WTC11 (cell line): ENCODE measurements around the gene PTPRT.

Experiments used
- AR ChIP-seq: fragments of 250-450 bp; sonication (Bioruptor Pico); IDR thresholded peaks from 2 replicates; pipeline ENCODE4 v1.9.0; 2021; ENCODE audit warnings: mild to moderate bottlenecking
- ATF6 ChIP-seq: sonication (generic); formaldehyde crosslinking; IDR thresholded peaks from 2 replicates; pipeline ENCODE4 v1.8.1; 2023; ENCODE audit warnings: mild to moderate bottlenecking, missing genetic modification reagents
- ESRRA ChIP-seq: sonication (generic); formaldehyde crosslinking; IDR thresholded peaks from 2 replicates; pipeline ENCODE4 v1.8.1; 2022; ENCODE audit warnings: mild to moderate bottlenecking, missing genetic modification reagents, borderline replicate concordance
- NR2C2 ChIP-seq: sonication (generic); formaldehyde crosslinking; IDR thresholded peaks from 2 replicates; pipeline ENCODE4 v1.8.0; 2022; ENCODE audit warnings: mild to moderate bottlenecking, missing genetic modification reagents
- RELA ChIP-seq: sonication (generic); formaldehyde crosslinking; IDR thresholded peaks from 2 replicates; pipeline ENCODE4 v1.8.1; 2022; ENCODE audit warnings: missing genetic modification reagents, mild to moderate bottlenecking, borderline replicate concordance
- TCF7 ChIP-seq: sonication (generic); formaldehyde crosslinking; IDR thresholded peaks from 2 replicates; pipeline ENCODE4 v1.8.0; 2022; ENCODE audit warnings: mild to moderate bottlenecking, low read depth, missing genetic modification reagents, moderate library complexity
- TF ChIP-seq, protein P1 (sequence below): fragments of 200-600 bp; IDR thresholded peaks from 2 replicates; pipeline ENCODE4 v1.8.0; 2022; ENCODE audit warnings: antibody characterized with exemption
- TF ChIP-seq, protein P2 (sequence below): sonication (generic); formaldehyde crosslinking; IDR thresholded peaks from 2 replicates; pipeline ENCODE4 v1.8.0; 2023; ENCODE audit warnings: missing genetic modification reagents
- TF ChIP-seq, protein P3 (sequence below): sonication (generic); formaldehyde crosslinking; conservative IDR thresholded peaks from 2 replicates; pipeline ENCODE4 v1.8.1; 2022; ENCODE audit warnings: mild to moderate bottlenecking, missing genetic modification reagents
- TF ChIP-seq, protein P4 (sequence below): sonication (generic); formaldehyde crosslinking; IDR thresholded peaks from 2 replicates; pipeline ENCODE4 v1.8.0; 2022; ENCODE audit warnings: mild to moderate bottlenecking, missing genetic modification reagents
- TF ChIP-seq, protein P5 (sequence below): sonication (generic); formaldehyde crosslinking; IDR thresholded peaks from 2 replicates; pipeline ENCODE4 v1.8.1; 2023; ENCODE audit warnings: mild to moderate bottlenecking, moderate library complexity, missing genetic modification reagents

DNA sequence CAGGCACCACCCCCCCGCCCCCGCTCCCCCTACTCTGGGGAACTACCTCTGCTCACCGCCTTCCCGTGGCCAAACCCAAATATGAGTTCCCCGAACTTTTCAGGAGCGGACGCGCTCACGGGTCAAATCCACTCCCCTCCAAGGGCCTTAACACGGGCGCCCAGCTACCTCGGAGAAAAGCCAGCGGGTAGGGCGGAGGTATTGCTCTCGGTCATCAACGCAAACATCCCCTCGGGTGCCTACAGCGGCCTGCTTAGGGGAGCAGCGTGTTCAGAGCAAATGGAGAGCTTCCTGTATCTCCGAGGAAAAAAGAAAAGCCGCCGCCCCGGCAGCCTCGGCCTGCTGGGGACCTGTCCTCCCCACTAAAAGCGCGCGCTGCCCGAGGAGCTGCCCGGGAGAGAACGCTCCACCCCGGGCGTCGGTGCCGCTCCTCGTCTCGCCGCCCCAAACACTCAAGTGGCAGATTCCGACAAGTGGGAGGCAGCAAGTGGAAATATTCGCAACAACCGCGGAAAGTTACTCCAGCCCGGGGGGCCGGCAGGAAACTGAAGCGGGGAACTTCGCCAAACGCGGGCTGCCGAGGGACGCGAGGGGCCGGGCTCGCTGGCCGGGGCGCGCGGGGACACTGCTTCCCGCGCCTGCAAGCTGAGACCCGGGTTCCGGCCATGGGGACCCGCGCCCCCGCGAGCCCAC, 699 bp downstream of the PTPRT start:
- TF ChIP-seq ATF6 (CRISPR knock-in tag) = no peak
- TF ChIP-seq AR = no peak
- no peak for TF ChIP-seq RELA
- TF ChIP-seq, protein P1, sequence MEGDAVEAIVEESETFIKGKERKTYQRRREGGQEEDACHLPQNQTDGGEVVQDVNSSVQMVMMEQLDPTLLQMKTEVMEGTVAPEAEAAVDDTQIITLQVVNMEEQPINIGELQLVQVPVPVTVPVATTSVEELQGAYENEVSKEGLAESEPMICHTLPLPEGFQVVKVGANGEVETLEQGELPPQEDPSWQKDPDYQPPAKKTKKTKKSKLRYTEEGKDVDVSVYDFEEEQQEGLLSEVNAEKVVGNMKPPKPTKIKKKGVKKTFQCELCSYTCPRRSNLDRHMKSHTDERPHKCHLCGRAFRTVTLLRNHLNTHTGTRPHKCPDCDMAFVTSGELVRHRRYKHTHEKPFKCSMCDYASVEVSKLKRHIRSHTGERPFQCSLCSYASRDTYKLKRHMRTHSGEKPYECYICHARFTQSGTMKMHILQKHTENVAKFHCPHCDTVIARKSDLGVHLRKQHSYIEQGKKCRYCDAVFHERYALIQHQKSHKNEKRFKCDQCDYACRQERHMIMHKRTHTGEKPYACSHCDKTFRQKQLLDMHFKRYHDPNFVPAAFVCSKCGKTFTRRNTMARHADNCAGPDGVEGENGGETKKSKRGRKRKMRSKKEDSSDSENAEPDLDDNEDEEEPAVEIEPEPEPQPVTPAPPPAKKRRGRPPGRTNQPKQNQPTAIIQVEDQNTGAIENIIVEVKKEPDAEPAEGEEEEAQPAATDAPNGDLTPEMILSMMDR = no peak
- TF ChIP-seq, protein P2, sequence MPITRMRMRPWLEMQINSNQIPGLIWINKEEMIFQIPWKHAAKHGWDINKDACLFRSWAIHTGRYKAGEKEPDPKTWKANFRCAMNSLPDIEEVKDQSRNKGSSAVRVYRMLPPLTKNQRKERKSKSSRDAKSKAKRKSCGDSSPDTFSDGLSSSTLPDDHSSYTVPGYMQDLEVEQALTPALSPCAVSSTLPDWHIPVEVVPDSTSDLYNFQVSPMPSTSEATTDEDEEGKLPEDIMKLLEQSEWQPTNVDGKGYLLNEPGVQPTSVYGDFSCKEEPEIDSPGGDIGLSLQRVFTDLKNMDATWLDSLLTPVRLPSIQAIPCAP (CRISPR knock-in tag) = no peak
- no peak for TF ChIP-seq TCF7 (CRISPR knock-in tag)
- TF ChIP-seq NR2C2 (CRISPR knock-in tag) = no peak
- no peak for TF ChIP-seq ESRRA (CRISPR knock-in tag)
- TF ChIP-seq, protein P3, sequence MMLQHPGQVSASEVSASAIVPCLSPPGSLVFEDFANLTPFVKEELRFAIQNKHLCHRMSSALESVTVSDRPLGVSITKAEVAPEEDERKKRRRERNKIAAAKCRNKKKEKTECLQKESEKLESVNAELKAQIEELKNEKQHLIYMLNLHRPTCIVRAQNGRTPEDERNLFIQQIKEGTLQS (CRISPR knock-in tag) = no peak
- TF ChIP-seq, protein P4, sequence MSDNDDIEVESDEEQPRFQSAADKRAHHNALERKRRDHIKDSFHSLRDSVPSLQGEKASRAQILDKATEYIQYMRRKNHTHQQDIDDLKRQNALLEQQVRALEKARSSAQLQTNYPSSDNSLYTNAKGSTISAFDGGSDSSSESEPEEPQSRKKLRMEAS (CRISPR knock-in tag) = no peak
- TF ChIP-seq, protein P5, sequence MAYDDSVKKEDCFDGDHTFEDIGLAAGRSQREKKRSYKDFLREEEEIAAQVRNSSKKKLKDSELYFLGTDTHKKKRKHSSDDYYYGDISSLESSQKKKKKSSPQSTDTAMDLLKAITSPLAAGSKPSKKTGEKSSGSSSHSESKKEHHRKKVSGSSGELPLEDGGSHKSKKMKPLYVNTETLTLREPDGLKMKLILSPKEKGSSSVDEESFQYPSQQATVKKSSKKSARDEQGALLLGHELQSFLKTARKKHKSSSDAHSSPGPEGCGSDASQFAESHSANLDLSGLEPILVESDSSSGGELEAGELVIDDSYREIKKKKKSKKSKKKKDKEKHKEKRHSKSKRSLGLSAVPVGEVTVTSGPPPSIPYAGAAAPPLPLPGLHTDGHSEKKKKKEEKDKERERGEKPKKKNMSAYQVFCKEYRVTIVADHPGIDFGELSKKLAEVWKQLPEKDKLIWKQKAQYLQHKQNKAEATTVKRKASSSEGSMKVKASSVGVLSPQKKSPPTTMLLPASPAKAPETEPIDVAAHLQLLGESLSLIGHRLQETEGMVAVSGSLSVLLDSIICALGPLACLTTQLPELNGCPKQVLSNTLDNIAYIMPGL (CRISPR knock-in tag) = no peak
